Measurements from ENCODE around the gene H6PD.

The H6PD gene

GRCh38 chr1:9300573-9300972 lies 66.0 kb downstream of the H6PD start:
- DNase-seq = no peak

- DNase-seq = no peak
Observed at GRCh38 chr1:9302745-9303524, 68.4 kb downstream of the H6PD start.

- DNase-seq = no peak
Observed at GRCh38 chr1:9303916-9304315, 69.3 kb downstream of the H6PD start.

- no peak for DNase-seq
Observed at GRCh38 chr1:9305216-9305615, 70.6 kb downstream of the H6PD start.

- DNase-seq = no peak
Observed at GRCh38 chr1:9306006-9306405, 71.4 kb downstream of the H6PD start.

- DNase-seq = no peak
Observed at GRCh38 chr1:9307303-9307702, 72.7 kb downstream of the H6PD start.

- DNase-seq = no peak
Observed at GRCh38 chr1:9308236-9308785, 73.7 kb downstream of the H6PD start.

GRCh38 chr1:9309080-9309479 lies 74.5 kb downstream of the H6PD start:
- DNase-seq = no peak

GRCh38 chr1:9309991-9310390 lies 75.4 kb downstream of the H6PD start:
- DNase-seq = no peak

- DNase-seq = no peak
Observed at GRCh38 chr1:9311029-9311428, 76.5 kb downstream of the H6PD start.

- no peak for DNase-seq
Observed at GRCh38 chr1:9311479-9311878, 76.9 kb downstream of the H6PD start.

GRCh38 chr1:9312168-9312720 lies 77.7 kb downstream of the H6PD start:
- DNase-seq = no peak

- no peak for DNase-seq
Observed at GRCh38 chr1:9313576-9313975, 79.0 kb downstream of the H6PD start.

- DNase-seq = no peak
Observed at GRCh38 chr1:9314111-9314510, 79.5 kb downstream of the H6PD start.

- DNase-seq = no peak
Observed at GRCh38 chr1:9314711-9315379, 80.3 kb downstream of the H6PD start.

GRCh38 chr1:9315411-9316079 lies 81.0 kb downstream of the H6PD start:
- DNase-seq = no peak

GRCh38 chr1:9316080-9316444 lies 81.5 kb downstream of the H6PD start:
- DNase-seq = no peak

- no peak for DNase-seq
Observed at GRCh38 chr1:9316512-9316911, 81.9 kb downstream of the H6PD start.

- DNase-seq = no peak
Observed at GRCh38 chr1:9317072-9317471, 82.5 kb downstream of the H6PD start.

GRCh38 chr1:9317591-9318417 lies 83.2 kb downstream of the H6PD start:
- DNase-seq = no peak

- DNase-seq = no peak
Observed at GRCh38 chr1:9319208-9319788, 84.7 kb downstream of the H6PD start.

Data from CD4-positive, alpha-beta T cell treated with Interleukin-21 for 1 hour (primary cell).